Measurements from ENCODE around the gene FRMD4A.
A peak's percentile ranks its signal among the peaks of the same experiment; 100 is the strongest.

Gene FRMD4A

GRCh38 chr10:13701157-13701919 lies 629.4 kb downstream of the FRMD4A start:
- no peak for DNase-seq (ENCODE audit: low spot score)

- DNase-seq (ENCODE audit: low spot score): no peak
Observed at GRCh38 chr10:13700473-13701144, 630.1 kb downstream of the FRMD4A start.

GRCh38 chr10:13699216-13699615 lies 631.5 kb downstream of the FRMD4A start:
- no peak for DNase-seq (ENCODE audit: low spot score)

- DNase-seq (ENCODE audit: low spot score): peak; percentile 13
Observed at GRCh38 chr10:13698217-13698616, 632.5 kb downstream of the FRMD4A start.

- no peak for DNase-seq (ENCODE audit: low spot score)
Observed at GRCh38 chr10:13696071-13696470, 634.7 kb downstream of the FRMD4A start.

- no peak for DNase-seq (ENCODE audit: low spot score)
Observed at GRCh38 chr10:13695588-13695987, 635.1 kb downstream of the FRMD4A start.

GRCh38 chr10:13693783-13694700 lies 636.7 kb downstream of the FRMD4A start:
- DNase-seq (ENCODE audit: low spot score): no peak

- no peak for DNase-seq (ENCODE audit: low spot score)
Observed at GRCh38 chr10:13690281-13690825, 640.4 kb downstream of the FRMD4A start.

GRCh38 chr10:13686331-13686752 lies 644.4 kb downstream of the FRMD4A start:
- DNase-seq (ENCODE audit: low spot score): no peak

- DNase-seq (ENCODE audit: low spot score): no peak
Observed at GRCh38 chr10:13685885-13686284, 644.8 kb downstream of the FRMD4A start.

GRCh38 chr10:13684806-13685482 lies 645.8 kb downstream of the FRMD4A start:
- peak; percentile 27 for DNase-seq (ENCODE audit: low spot score)

GRCh38 chr10:13684252-13684791 lies 646.4 kb downstream of the FRMD4A start:
- peak; percentile 81 for DNase-seq (ENCODE audit: low spot score)

- no peak for DNase-seq (ENCODE audit: low spot score)
Observed at GRCh38 chr10:13683017-13683416, 647.7 kb downstream of the FRMD4A start.

- DNase-seq (ENCODE audit: low spot score): no peak
Observed at GRCh38 chr10:13681960-13682359, 648.8 kb downstream of the FRMD4A start.

- no peak for DNase-seq (ENCODE audit: low spot score)
Observed at GRCh38 chr10:13681528-13681927, 649.2 kb downstream of the FRMD4A start.

GRCh38 chr10:13681095-13681494 lies 649.6 kb downstream of the FRMD4A start:
- DNase-seq (ENCODE audit: low spot score): no peak

- DNase-seq (ENCODE audit: low spot score): no peak
Observed at GRCh38 chr10:13678101-13678843, 652.5 kb downstream of the FRMD4A start.

- no peak for DNase-seq (ENCODE audit: low spot score)
Observed at GRCh38 chr10:13674645-13675588, 655.8 kb downstream of the FRMD4A start.

GRCh38 chr10:13673156-13673555 lies 657.6 kb downstream of the FRMD4A start:
- DNase-seq (ENCODE audit: low spot score): no peak
